CD4-positive, alpha-beta T cell treated with Interleukin-4 for 1 hour (primary cell): Measurements from ENCODE around the gene MMP21.

ENCODE experiments used
- DNase-seq, 2 donors: peaks; one replicate each; pipeline ENCODE4 v3.0.0-alpha.2; 2020 to 2022

The MMP21 gene

DNA sequence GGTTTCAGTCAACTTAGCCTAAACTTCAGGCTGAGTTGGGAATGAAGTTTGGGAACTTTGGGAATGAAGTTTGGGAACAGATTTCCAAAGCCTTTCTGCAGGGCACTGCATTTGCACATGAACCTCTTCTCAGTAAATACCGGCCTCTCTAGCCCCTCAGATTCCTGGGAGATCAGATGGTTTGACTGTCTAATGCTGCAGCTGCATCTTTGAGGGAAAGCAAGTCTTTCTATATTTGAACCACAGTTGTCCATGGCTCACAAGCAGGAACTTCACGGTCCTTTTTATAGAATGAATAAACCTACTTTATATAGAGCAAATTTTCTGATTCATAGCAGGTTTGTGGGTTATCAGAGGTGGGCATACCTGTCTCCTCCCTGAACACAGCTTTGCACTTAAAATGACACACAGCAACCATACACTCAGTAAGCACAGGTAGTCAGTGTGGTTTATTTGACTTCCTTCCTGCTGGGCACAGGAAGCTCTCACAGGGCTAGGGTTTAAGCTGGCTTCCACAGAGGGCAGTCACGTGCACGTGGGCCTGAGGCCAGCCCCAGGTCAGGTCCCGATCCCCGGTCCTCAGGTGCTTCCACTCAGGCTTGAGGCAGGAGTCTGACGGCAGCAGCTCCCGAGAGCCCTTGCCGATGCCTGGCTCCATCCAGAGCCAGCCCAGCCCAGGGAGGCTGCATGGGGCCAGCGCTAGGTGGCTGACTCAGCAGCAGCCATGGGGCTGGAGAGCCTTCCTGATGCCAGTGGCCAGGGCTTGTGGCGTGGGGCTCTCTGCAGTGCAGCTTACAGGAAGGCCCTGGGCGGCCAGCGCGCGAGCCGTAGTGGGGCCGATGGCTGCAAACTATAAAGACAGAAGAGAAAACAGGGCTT, 12.8 kb upstream of the MMP21 start:
- DNase-seq = no peak

DNA sequence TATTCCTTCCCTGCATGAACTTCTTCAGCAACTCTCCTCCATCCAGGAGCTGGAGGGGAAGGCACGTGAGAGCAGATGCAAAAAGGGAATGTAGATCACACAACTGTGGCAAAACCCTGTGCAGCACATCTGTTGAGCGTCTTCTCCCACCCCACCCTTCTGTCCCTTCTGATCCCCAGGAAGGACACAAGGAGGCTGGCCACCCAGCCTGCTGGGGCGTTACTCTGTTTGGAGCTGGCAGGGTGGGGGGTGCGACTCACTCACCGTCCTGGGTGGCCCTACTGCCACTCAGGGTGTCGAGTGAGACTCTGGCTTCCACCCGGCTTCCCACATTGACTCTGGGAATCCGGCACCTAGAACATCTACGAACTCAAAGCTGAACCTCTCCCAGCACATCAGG, 10.2 kb upstream of the MMP21 start:
- DNase-seq = no peak

- no peak for DNase-seq
These were observed 8.3 kb upstream of the MMP21 start for GRCh38 chr10:125783957-125784356.

- no peak for DNase-seq
These were observed 7.8 kb upstream of the MMP21 start for GRCh38 chr10:125783408-125783807.

GRCh38 chr10:125782616-125783015, 7.0 kb upstream of the MMP21 start:
- no peak for DNase-seq

GRCh38 chr10:125782054-125782453, 6.4 kb upstream of the MMP21 start:
- no peak for DNase-seq

GRCh38 chr10:125781374-125781773, 5.8 kb upstream of the MMP21 start:
- no peak for DNase-seq

- no peak for DNase-seq
These were observed 4.0 kb upstream of the MMP21 start for GRCh38 chr10:125779403-125780327.

DNA sequence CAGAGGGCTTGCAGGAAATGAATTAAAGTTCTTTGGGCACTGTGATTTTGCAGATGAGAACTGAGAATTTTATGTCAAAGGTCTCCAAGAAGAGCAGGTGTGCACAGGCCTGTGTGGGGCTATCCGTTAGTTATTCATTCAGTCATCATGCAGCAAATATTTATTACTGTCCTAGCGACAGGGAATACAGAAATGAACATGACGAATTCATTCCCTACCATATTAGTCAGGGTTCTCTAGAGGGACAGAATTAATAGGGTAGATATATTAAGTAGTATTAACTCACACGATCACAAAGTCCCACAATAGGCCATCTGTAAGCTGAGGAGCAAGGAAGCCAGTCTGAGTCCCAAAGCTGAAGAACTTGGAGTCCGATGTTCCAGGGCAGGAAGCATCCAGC, 2.9 kb upstream of the MMP21 start:
- DNase-seq = no peak

- DNase-seq = no peak
These were observed 2.2 kb upstream of the MMP21 start for GRCh38 chr10:125777806-125778205.

DNA sequence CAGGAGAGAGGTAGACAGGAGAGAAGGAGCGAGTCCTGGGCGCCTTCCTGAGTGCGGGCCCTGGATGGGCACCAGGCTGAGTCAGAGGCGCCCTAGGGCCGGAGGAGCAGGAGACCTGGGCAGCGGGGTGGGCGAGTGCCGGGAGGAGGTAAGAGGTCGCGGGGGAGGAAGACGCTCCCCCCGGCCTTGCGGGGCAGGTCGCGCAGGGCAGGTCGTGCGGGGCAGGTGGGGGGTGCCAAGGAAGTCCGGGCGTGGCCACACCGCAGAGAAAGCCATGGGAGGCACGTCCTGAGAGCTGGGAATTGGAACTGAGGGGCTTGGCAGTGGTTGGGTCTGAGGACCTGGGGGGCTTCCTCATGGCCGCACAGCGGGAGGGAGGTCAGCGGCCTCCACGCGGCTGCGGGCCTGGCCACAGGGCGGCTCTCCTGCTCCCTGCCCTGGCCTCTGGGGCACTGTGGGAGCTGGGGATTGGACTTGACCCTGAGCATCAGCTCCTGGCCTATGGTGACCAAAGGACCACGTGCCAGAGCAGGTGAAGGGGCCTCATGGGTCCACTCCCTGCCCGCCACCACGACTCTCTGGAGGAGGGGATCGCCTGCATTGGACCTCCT, 935 bp downstream of the MMP21 start:
- no peak for DNase-seq

- no peak for DNase-seq
These were observed 1.7 kb downstream of the MMP21 start for GRCh38 chr10:125773687-125774543.

DNA sequence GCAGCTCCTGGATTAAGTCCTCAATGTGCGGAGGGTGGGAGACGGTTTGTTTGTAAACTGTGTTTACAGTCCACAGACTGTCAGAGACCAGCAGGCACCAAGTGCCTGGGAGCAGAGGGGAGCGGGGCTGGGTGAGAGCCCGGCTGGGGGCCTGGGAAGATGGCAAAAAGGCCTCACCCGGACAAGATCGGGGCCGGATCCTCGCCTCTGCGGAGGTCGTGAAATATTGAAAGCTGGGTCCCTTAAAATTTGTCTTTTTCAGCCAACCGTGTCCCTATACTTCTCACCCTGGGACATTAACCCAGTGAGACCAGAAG, 2.8 kb downstream of the MMP21 start:
- no peak for DNase-seq

DNA sequence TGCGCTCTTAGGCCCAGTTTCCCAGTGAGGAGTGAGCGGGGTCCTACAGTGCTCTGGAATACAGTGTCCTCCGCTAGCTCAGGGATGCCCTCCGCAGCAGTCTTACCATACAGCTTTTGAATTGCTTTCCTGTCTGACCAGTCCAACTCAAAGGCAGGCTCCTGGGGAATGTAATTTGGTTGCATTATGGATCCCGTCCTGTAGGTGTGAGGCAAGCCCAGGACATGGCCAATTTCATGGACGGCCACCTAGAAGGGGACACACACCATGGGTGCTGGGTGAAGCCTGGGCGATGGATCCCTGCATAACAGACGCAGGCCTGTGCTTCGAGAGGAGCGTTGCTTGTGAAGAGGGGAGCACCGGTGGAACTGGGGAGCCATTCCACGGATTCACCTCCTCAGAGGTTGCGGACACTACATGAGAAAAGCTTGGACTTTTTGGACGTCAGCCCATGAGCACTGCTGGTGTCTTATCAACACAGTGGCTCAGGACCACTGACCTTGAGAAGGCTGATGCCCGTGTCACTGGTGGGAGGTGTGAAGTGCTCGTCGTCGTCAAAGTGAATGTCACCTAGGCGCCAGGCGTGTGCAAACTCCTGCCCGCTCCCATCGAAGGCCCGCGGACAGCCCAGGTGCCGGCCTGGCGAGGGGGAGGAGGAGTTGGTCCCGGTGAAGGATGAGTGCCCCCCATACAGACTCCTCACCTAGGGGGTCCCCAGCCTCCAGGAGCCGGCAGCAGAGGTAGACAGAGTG, 3.3 kb downstream of the MMP21 start:
- DNase-seq = no peak

GRCh38 chr10:125770844-125771243, 4.8 kb downstream of the MMP21 start:
- DNase-seq = no peak

DNA sequence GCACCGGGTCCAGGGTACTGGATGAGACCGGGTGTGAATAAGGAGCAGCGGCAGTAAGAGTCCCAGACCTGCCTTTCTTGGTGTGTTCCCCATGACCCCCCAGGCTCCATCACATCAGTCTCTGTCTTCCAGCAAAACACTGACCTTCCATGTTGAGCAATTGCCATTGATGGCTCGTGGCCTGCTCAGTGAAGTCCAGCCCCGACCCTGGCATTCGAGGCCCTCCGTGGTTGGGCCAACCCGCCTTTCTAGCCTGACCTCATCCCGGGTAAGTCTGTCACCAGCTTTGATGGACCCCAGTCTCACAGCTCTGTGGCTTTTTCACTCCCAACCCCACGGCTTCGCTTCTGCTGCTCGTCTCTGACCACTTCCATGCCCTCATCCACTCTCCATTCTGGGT, 6.4 kb downstream of the MMP21 start:
- no peak for DNase-seq

DNA sequence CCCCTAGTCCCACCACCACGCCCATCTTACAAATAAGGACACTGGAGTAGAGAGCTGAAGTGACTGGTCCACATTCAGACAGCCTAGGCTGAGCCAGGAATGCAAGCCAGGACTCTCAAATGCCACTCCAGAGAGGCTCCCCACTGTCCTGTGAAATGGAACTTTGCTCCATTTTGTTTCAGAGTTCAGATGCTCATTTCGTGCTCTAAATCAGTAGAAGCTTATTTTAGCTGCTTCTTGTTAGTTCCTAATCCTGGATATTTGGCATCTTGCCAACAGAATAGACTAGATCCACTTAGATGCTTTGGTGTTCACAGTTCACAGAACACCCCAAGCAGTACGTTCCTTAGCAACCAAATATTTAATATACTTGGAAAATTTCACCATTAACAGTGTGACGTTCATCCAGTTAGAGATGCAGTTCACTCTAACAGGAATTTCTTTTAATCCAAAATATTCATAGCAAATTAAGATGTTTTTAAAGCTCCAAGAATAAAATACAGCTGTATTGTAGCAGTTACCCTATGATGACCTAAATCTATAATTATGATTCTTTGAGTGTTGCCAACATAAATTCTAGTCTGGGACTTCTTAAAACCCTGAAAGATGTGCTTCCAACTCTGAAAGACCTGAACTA, 7.3 kb downstream of the MMP21 start:
- no peak for DNase-seq

GRCh38 chr10:125766511-125766910, 9.1 kb downstream of the MMP21 start:
- no peak for DNase-seq

GRCh38 chr10:125765835-125766234, 9.8 kb downstream of the MMP21 start:
- no peak for DNase-seq

DNA sequence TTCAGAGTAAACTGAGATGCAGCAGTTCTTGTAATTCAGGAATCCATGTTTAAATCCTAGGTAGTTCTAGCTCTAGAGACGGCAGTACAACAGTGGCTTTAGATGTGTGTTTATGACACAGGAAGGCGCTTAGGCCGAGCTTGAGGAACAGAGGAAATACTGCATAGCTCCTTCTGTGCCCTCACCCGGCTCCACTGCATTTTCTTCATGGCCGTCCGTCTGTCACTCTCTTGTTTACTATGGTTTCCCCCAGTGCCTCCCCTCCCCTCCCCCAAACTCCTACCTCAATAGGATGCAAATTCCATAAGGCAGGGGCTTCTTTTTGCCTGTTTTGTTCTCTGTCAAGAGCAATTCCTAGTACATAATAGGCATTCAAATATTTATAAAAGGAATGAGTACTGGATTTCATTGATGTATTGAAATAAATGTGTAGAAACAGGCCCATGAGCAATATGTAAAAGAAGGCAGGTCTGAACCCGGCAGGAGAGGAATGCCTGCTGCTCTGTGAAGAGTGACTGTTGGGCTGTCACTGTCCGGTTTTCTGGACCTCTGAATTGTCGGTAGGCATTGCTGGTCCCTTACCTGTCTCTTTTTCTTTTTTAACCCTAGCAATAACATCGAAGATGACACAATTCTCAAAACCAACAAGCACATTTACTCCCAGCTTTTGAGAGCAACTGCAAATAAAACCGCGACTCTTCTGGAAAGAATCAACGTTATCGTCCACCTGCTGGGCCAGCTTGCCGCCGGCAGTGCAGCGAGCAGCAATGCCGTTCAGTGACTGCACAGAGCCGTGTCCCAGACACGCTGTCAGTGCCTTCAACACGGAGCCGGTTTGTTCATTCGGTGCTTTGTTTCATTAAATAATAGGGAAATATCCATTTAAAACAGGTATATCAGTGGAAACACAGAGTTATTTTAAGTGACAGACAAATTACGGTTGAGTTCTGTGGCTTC, 12.7 kb downstream of the MMP21 start:
- DNase-seq = no peak
